Right lobe of liver (tissue), 6 donors: ENCODE data around the gene SEPSECS. TPM values are rescaled to one million over a fixed set of nuclear protein-coding genes. Genes with fewer than 3 reads are reported as not detected.
"Not testable (repeated sequence)": the region's sequence is repeated elsewhere in the genome, so short reads cannot be mapped to it uniquely, and the experiment has no call there.

Experiments
- ATAC-seq, 4 donors: fragments of 200-7000 bp; cut with Tn5 transposase; one replicate each; pipeline ENCODE4 v1.9.1; 2020; ENCODE audit warnings: mild to moderate bottlenecking in 4 of 4, moderate library complexity in 4 of 4
- DNase-seq, 3 donors: peaks; one replicate each; pipeline ENCODE4 v3.0.0-alpha.2; 2020
- H3K27ac ChIP-seq, 3 donors: fragments of 200-600 bp; one replicate each; pipeline ENCODE4 v1.8.0; 2022
- H3K27me3 ChIP-seq, 2 donors: fragments of 200-600 bp; one replicate each; pipeline ENCODE4 v1.8.0; 2022
- H3K36me3 ChIP-seq, 4 donors: fragments of 200-600 bp; sonication (generic) in 1 of 4; one replicate each; pipeline versions ENCODE4 v1.5.1 to v1.8.0; 2017 to 2022; ENCODE audit warnings: control low read depth in 1 of 4
- H3K4me1 ChIP-seq, 4 donors: fragments of 200-600 bp; sonication (generic) in 1 of 4; one replicate each; pipeline versions ENCODE4 v1.5.1 to v1.8.0; 2017 to 2022; ENCODE audit warnings: control low read depth in 1 of 4
- H3K4me3 ChIP-seq, 3 donors: fragments of 200-600 bp; one replicate each; pipeline ENCODE4 v1.8.0; 2022
- H3K9me3 ChIP-seq, 4 donors: fragments of 200-600 bp; sonication (generic) in 1 of 4; one replicate each; pipeline versions ENCODE4 v1.5.1 to v1.8.0; 2017 to 2022; ENCODE audit warnings: control low read depth in 1 of 4
- POLR2A ChIP-seq: fragments of 450-650 bp; IDR thresholded peaks from one replicate; pipeline ENCODE4 v1.6.1; 2017; ENCODE audit warnings: antibody characterized with exemption, mild to moderate bottlenecking
- WGBS: methylation state at CpG from one replicate; pipeline ENCODE4 v1.1.6; 2018; ENCODE audit warnings: low coverage, low lambda C conversion rate; ENCODE audit not compliant: insufficient coverage; ENCODE audit errors: missing lambda C conversion rate; 5-methylcytosine and 5-hydroxymethylcytosine counted together
- intact Hi-C, 2 donors: fragments of 100-400 bp; cut with DNase I; formaldehyde crosslinking; loops; one replicate each; pipeline versions ENCODE4 v1.11.2 to v1.14.1; 2022
- total RNA-seq, 6 experiments: library from RNA; depleted of rRNA in 2 of 6; stranded (reverse); fragments of >200 nt in 2 of 6; fragmentation: NEBNext Ultra II Directional in 3 of 6; extraction: Animal tissue kit (Norgen Biotek cat#: 25700) in 3 of 6; gene quantifications; one replicate each; pipeline versions ENCODE4 v1.1.0 to v1.2.4, GENCODE V29; 2016 to 2023
- TF ChIP-seq, protein P1 (sequence below), 4 donors: fragments of 200-600 bp in 3 of 4; fragments of 450-650 bp in 1 of 4; IDR thresholded peaks; one replicate each; pipeline versions ENCODE4 v1.5.1 to v1.8.0; 2016 to 2022; ENCODE audit warnings: antibody characterized with exemption in 4 of 4, mild to moderate bottlenecking in 2 of 4
- donor health status: DM: no; HTN: yes; CAD: no.
- donor health status: DM: no; HTN: no; CAD: no.
- donor health status: DM: no; HTN: no; CAD: no.
- donor health status: DM: no; HTN: yes; CAD: no.
- donor health status: DM: no; HTN: yes; CAD: no.

Gene SEPSECS
- total RNA-seq, 6 experiments from 2014 or later = 17.0 to 26.6 (median 22.7) TPM

DNA sequence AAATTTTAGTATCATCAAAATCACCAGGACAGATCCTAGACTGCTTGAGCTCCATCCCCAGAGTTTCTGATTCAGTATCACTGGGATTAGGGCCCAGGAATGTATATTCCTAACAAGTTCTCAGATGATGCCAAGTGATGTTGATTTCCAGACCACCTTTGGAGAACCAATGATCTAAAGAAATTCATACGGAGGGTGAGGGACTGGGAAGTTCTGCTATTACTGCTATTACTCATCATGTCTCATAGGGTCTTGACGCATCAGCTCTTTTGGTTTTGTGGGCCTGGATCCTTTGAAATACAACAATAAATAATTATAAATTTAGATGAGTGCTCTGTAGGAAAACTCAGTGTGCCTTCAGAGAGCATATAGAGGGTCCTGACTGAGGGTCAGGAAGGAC, 69.7 kb downstream of the SEPSECS start:
- 54% methylated on average over 2 of the region's 2 CpGs for WGBS
- TF ChIP-seq, protein P1, sequence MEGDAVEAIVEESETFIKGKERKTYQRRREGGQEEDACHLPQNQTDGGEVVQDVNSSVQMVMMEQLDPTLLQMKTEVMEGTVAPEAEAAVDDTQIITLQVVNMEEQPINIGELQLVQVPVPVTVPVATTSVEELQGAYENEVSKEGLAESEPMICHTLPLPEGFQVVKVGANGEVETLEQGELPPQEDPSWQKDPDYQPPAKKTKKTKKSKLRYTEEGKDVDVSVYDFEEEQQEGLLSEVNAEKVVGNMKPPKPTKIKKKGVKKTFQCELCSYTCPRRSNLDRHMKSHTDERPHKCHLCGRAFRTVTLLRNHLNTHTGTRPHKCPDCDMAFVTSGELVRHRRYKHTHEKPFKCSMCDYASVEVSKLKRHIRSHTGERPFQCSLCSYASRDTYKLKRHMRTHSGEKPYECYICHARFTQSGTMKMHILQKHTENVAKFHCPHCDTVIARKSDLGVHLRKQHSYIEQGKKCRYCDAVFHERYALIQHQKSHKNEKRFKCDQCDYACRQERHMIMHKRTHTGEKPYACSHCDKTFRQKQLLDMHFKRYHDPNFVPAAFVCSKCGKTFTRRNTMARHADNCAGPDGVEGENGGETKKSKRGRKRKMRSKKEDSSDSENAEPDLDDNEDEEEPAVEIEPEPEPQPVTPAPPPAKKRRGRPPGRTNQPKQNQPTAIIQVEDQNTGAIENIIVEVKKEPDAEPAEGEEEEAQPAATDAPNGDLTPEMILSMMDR (IDR thresholded peaks at IDR 0.05) = no peak
- TF ChIP-seq POLR2A = no peak
- Histone ChIP-seq H3K27me3 (no peaks in the 10 kb centered on the region), H3K4me3 (no peak overlapping the region), H3K36me3 (no peaks in the 10 kb centered on the region), H3K4me1 (no peaks in the 10 kb centered on the region), H3K27ac (no peak overlapping the region), H3K9me3 (peaks cover 0 to 3% (median 0%) of the 10 kb centered on the region in 4 donors)
- DNase-seq = no peak
- intact Hi-C loops = no loop called here
- no peak for ATAC-seq

DNA sequence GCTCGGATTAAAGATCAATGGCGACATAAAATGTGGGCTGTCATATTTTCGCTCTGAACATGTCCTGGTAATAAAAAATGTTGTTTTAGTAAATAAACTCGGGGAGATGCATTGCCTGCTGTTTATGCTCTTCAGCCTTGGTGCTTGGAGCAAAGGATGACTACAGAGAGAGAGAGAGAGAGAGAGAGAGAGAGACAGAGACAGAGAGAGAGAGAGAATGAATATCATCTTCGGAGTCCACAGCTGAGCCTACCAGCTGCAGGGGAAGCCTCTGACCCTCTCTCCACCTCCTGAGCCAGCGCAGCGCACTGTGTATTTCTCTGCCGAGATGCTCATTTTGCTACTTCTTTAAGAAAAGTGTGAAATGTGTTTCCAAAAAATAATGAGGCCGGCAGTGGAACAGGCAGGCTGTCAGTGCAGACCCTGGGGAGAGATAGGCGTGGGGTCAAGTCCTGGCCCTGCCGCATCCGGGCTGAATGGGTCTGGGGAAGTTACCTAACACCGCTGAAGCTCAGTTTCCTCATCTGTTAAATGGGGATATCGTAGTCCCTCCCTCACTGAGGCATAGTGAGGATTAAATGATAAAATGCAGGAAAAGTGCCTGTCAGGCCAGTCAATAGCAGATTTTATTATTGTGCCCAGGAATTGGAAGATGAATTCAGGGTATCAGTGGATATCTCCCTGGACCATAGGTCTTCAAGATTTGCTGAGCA, 71.0 kb downstream of the SEPSECS start:
- 51% methylated on average over 10 of the region's 14 CpGs for WGBS
- H3K27ac ChIP-seq = no peak overlapping the region
- peaks cover 0 to 3% (median 0%) of the 10 kb centered on the region in 4 donors for H3K9me3 ChIP-seq

DNA sequence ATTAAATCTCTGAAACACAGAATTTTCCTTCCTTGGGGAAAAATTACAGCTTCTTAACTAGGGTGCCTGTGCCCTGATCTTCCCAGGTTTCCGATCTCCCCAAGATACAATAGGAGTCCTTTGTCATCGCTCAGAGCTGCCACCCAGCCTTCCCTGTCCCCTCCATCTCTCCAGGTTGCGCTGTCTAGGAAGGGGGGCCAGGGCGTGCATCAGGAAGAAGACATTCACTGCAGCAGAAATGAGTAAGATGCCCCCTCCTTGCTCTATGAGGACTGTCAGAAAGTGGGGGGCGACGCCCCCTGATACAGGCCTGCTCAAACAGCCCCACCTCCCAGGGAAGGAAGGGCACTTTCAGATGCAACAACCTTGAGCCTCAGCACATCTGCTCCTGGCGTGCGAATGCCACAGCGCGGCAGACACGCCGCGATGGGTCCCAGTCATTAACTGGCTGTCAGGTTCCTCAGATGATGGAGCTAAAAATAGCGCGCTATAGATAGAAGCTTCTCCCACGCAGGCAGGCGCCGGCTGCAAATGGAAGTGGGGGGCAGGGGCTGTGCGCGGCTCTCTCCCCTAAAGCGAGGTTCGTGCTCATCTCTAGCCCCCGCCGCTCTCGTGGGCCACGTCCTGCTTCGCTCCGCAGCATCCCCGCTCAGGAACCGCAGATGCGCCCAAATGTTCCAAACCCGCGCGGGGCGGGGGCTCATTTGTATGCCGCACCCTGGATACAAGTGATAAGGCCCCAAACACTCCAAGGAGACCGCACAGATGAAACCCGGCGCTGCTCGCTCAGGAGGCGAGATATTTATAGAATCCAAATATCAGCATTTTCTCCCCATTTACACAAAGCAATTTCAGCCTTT, 71.9 kb downstream of the SEPSECS start:
- TF ChIP-seq POLR2A = no peak
- TF ChIP-seq, protein P1 (IDR thresholded peaks at IDR 0.05) = no peak
- no peaks in the 10 kb centered on the region for H3K27me3 ChIP-seq
- H3K9me3 ChIP-seq = peaks cover 0 to 3% (median 0%) of the 10 kb centered on the region in 4 donors
- 48% methylated on average over 22 of the region's 41 CpGs for WGBS
- no peaks in the 10 kb centered on the region for H3K4me1 ChIP-seq
- no peak overlapping the region for H3K4me3 ChIP-seq
- ATAC-seq (no peak), DNase-seq (no peak)
- intact Hi-C loops = no loop called here
- no peaks in the 10 kb centered on the region for H3K36me3 ChIP-seq
- H3K27ac ChIP-seq = no peak overlapping the region

More for the DNA sequence above, 71.0 kb downstream of the SEPSECS start:
- no peak for DNase-seq
- no peak for ATAC-seq
- no peaks in the 10 kb centered on the region for H3K27me3 ChIP-seq
- no peaks in the 10 kb centered on the region for H3K36me3 ChIP-seq
- intact Hi-C loops = no loop called here
- no peaks in the 10 kb centered on the region for H3K4me1 ChIP-seq
- TF ChIP-seq POLR2A = no peak
- TF ChIP-seq, protein P1 (IDR thresholded peaks at IDR 0.05) = no peak
- no peak overlapping the region for H3K4me3 ChIP-seq

DNA sequence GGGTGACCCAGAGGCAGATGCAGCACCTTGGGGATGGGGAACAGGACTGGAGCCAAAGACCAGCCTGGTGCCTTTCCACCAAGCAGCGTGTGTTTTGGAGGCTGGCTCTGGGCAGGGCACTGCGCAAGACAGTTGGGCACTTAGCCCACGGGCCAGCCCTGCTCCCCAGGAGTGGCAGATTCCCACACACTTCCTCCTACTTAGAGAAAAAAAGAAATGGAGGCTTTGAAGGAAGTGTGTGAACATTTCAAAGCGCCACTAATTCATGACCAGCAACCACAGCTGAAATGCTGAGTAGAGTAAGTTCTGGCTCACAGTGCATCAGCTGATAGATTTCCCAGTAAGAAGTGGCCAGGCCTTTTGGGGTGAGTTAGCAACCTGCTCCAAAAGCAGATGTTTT, 74.6 kb downstream of the SEPSECS start:
- H3K27ac ChIP-seq = no peak overlapping the region
- no peaks in the 10 kb centered on the region for H3K4me1 ChIP-seq
- H3K9me3 ChIP-seq = no peaks in the 10 kb centered on the region
- DNase-seq (no peak), ATAC-seq (peak in 1 of 4 donors; percentile 15)
- no peak overlapping the region for H3K4me3 ChIP-seq
- intact Hi-C loops = no loop called here
- TF ChIP-seq, protein P1 (IDR thresholded peaks at IDR 0.05) = no peak
- TF ChIP-seq POLR2A = no peak
- H3K27me3 ChIP-seq = no peaks in the 10 kb centered on the region
- no peaks in the 10 kb centered on the region for H3K36me3 ChIP-seq
- WGBS = 51% methylated on average over 4 of the region's 4 CpGs

DNA sequence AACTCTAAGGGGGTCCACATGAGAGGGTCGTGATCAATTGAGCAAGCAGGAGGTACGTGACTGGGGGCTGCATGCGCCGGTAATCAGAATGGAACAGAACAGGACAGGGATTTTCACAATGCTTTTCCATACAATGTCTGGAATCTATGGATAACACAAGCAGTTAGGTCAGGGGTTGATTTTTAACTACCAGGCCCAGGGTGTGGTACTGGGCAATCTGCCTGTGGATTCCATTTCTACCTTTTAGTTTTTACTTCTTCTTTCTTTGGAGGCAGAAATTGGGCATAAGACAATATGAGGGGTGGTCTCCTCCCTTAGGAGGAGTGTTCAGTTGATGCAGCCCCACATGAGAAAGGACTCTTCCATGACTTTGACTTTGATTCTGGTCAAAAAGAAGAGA, 76.8 kb downstream of the SEPSECS start:
- H3K36me3 ChIP-seq, H3K9me3 ChIP-seq, H3K27me3 ChIP-seq, H3K4me1 ChIP-seq, DNase-seq, H3K4me3 ChIP-seq, ATAC-seq, intact Hi-C loops, H3K27ac ChIP-seq: not testable (repeated sequence)
- WGBS = 80% methylated on average over 1 of the region's 4 CpGs
